GM19023 (cell line): ENCODE results near the gene MRAP2.
"Not testable (repeated sequence)": the region's sequence is repeated elsewhere in the genome, so short reads cannot be mapped to it uniquely, and the experiment has no call there.

ENCODE experiments used
- ATAC-seq: cut with Tn5 transposase; IDR thresholded peaks from one replicate; pipeline ENCODE4 v1.9.1; 2021; ENCODE audit warnings: mild to moderate bottlenecking, moderate library complexity; ENCODE audit not compliant: unreplicated experiment

Gene MRAP2

DNA sequence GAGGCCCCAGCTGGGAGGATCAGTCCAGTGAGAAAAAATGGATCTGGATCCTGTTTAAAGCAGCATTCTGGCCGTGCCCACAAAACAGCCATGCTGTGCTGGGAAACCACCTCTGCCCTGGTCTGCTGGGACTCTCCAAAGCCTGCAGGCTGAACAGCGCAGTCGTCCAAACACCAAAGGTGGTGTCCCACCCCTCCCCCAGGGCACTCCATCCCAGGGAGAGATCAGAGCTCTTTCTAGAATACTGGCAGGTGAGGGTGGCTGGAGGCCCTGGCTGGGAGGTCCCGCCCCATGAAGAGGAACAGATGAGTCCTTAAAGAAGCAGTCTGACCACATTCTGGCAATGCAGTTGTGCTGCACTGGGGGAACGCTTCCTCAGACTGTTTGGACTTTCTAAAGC, 84.6 kb downstream of the MRAP2 start:
- ATAC-seq = no peak

GRCh38 chr6:84119277-84119676, 85.7 kb downstream of the MRAP2 start:
- ATAC-seq = no peak

- no peak for ATAC-seq
These were observed 89.6 kb downstream of the MRAP2 start for GRCh38 chr6:84123186-84123585.

DNA sequence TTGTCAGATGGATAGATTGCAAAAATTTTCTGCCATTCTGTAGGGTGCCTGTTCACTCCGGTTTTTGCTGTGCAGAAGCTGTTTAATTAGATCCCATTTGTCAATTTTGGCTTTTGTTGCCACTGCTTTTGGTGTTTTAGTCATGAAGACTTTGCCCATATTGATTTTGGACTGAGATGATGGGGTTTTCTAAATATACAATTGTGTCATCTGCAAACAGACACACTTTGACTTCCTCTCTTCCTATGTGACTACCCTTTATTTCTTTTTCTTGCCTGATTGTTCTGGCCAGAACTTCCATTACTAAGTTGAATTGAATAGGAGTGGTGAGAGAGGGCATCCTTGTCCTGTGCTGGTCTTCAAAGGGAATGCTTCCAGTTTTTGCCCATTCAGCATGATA, 96.0 kb downstream of the MRAP2 start:
- ATAC-seq = not testable (repeated sequence)

DNA sequence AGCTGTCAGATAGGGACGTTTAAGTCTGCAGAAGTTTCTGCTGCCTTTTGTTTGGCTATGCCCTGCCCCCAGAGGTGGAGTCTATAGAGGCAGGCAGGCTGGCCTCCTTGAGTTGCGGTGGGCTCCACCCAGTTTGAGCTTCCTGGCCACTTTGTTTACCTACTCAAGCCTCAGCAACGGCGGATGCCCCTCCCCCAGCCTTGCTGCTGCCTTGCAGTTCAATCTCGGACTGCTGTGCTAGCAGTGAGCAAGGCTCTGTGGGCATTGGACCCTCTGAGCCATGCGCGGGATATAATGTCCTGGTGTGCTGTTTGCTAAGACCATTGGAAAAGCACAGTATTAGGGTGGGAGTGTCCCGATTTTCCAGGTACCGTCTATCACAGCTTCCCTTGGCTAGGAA, 99.8 kb downstream of the MRAP2 start:
- not testable (repeated sequence) for ATAC-seq

DNA sequence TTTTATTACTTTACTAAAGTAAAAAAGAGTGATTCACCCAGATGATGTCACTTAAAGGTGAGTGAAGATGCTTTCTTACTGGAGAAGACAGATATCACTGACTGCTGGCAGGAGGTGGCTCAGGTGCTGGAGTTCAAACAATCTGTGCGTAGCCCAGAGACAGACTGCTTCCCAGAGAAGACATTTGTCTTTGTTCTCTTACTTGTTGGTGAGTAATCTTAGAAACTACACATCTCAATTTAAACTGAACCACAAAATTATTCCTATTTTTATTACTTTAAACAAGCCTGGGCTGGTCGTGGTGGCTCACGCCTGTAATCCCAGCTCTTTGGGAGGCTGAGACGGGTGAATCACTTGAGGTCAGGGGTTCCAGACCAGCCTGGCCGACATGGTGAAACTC, 101.7 kb downstream of the MRAP2 start:
- no peak for ATAC-seq

- no peak for ATAC-seq
These were observed 102.9 kb downstream of the MRAP2 start for GRCh38 chr6:84136364-84137050.

GRCh38 chr6:84137051-84137375, 103.4 kb downstream of the MRAP2 start:
- ATAC-seq = no peak

DNA sequence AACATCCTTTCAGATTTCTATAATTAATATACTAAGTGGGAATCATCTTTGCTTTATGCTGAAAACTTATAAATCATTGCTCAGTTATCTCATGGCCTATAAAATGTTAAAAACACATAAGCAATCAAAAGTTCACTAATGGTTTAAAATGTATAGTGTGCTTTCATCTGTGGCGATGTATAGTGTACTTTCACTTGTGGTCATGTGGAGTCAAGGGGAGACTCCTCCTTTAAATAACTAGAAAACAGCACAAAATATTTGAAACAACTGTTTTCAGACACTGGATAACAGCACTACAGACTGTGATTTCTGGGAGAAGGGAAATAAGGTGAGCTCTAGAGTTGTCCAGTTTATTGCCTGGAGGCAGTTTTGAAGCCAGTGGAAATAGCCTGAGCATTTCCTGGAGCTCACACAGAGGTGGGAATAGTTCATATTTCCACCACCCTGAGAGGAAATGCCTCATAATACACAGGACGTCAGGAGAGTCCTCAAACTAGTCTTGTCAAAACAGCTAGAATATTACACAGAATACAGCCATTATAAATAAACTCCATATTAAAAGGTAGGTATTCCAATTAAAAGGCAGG, 104.5 kb downstream of the MRAP2 start:
- ATAC-seq = no peak

DNA sequence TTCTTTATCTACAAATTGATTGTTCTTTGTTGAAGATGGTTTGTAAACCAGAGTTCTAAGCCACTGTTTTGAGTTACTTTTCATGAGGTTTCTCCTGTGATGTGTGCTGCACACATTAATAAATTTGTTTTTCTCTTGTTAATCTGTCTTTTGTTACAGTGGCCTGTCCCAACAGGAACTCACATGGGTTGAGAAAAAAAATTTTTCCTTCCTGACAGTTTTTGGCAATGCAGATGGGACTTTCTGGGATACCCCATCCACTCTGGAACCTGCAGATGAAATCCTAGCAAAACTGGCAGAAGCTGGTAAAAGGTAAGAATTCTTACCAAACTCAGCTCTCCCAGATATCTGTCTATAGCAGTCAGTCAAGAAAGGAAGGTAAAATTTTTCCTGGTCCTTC, 105.7 kb downstream of the MRAP2 start:
- no peak for ATAC-seq
